ENCODE measurements around the gene INPP5F.

Gene INPP5F

GRCh38 chr10:119818889-119819270, 93.0 kb downstream of the INPP5F start:
- DNase-seq (ENCODE audit: low spot score) = no peak

GRCh38 chr10:119821182-119821581, 95.3 kb downstream of the INPP5F start:
- DNase-seq (ENCODE audit: low spot score) = no peak

GRCh38 chr10:119824299-119824698, 98.4 kb downstream of the INPP5F start:
- DNase-seq (ENCODE audit: low spot score) = no peak

GRCh38 chr10:119826771-119827170, 100.9 kb downstream of the INPP5F start:
- no peak for DNase-seq (ENCODE audit: low spot score)

- no peak for DNase-seq (ENCODE audit: low spot score)
These were observed 101.6 kb downstream of the INPP5F start for GRCh38 chr10:119827430-119827829.

GRCh38 chr10:119829429-119829828, 103.6 kb downstream of the INPP5F start:
- no peak for DNase-seq (ENCODE audit: low spot score)

- DNase-seq (ENCODE audit: low spot score) = no peak
These were observed 105.0 kb downstream of the INPP5F start for GRCh38 chr10:119830851-119831250.

GRCh38 chr10:119831656-119832055, 105.8 kb downstream of the INPP5F start:
- no peak for DNase-seq (ENCODE audit: low spot score)

- no peak for DNase-seq (ENCODE audit: low spot score)
These were observed 107.1 kb downstream of the INPP5F start for GRCh38 chr10:119832951-119833350.

GRCh38 chr10:119834188-119834587, 108.3 kb downstream of the INPP5F start:
- no peak for DNase-seq (ENCODE audit: low spot score)

GRCh38 chr10:119845656-119846055, 119.8 kb downstream of the INPP5F start:
- no peak for DNase-seq (ENCODE audit: low spot score)

GRCh38 chr10:119849031-119849789, 123.4 kb downstream of the INPP5F start:
- no peak for DNase-seq (ENCODE audit: low spot score)

- no peak for DNase-seq (ENCODE audit: low spot score)
These were observed 124.1 kb downstream of the INPP5F start for GRCh38 chr10:119849944-119850343.

GRCh38 chr10:119852277-119852676, 126.4 kb downstream of the INPP5F start:
- no peak for DNase-seq (ENCODE audit: low spot score)

GRCh38 chr10:119852822-119853221, 127.0 kb downstream of the INPP5F start:
- no peak for DNase-seq (ENCODE audit: low spot score)

- no peak for DNase-seq (ENCODE audit: low spot score)
These were observed 127.7 kb downstream of the INPP5F start for GRCh38 chr10:119853574-119853973.

GRCh38 chr10:119858063-119858462, 132.2 kb downstream of the INPP5F start:
- DNase-seq (ENCODE audit: low spot score) = no peak

- DNase-seq (ENCODE audit: low spot score) = peak; percentile 47
These were observed 133.8 kb downstream of the INPP5F start for GRCh38 chr10:119859420-119860258.

- no peak for DNase-seq (ENCODE audit: low spot score)
These were observed 135.2 kb downstream of the INPP5F start for GRCh38 chr10:119860866-119861607.

GRCh38 chr10:119862524-119862923, 136.7 kb downstream of the INPP5F start:
- DNase-seq (ENCODE audit: low spot score) = no peak

GRCh38 chr10:119863951-119864565, 138.2 kb downstream of the INPP5F start:
- DNase-seq (ENCODE audit: low spot score) = no peak

- DNase-seq (ENCODE audit: low spot score) = no peak
These were observed 139.9 kb downstream of the INPP5F start for GRCh38 chr10:119865699-119866240.

Data from LoVo (cell line).